SK-N-SH treated with all-trans-retinoic acid at 6 μM for 48 hours (cell line): ENCODE measurements around the gene SMAD4.

Source experiments
- ATAC-seq: fragments of 200-7000 bp; cut with Tn5 transposase; 3 replicates; pipeline ENCODE4 v1.9.1; 2020; ENCODE audit warnings: mild to moderate bottlenecking, moderate library complexity
- BACH2 ChIP-seq: fragments of 250-450 bp; sonication (Bioruptor Pico); IDR thresholded peaks from 2 replicates; pipeline ENCODE4 v1.9.0; 2021; ENCODE audit warnings: mild to moderate bottlenecking, borderline replicate concordance
- CREB5 ChIP-seq: fragments of 250-450 bp; sonication (Bioruptor Pico); IDR thresholded peaks from 2 replicates; pipeline ENCODE4 v1.5.1; 2020; ENCODE audit warnings: low read depth, mild to moderate bottlenecking, moderate library complexity
- CSDC2 ChIP-seq: fragments of 250-450 bp; sonication (Bioruptor Pico); IDR thresholded peaks from 2 replicates; pipeline ENCODE4 v1.5.0; 2020; ENCODE audit warnings: mild to moderate bottlenecking, moderate library complexity
- CSRNP3 ChIP-seq: fragments of 250-450 bp; sonication (Bioruptor Pico); IDR thresholded peaks from 2 replicates; pipeline ENCODE4 v1.5.1; 2021; ENCODE audit warnings: mild to moderate bottlenecking, moderate library complexity
- ESRRG ChIP-seq: fragments of 250-450 bp; sonication (Bioruptor Pico); IDR thresholded peaks from 2 replicates; pipeline ENCODE4 v1.6.1; 2021; ENCODE audit warnings: mild to moderate bottlenecking
- GLIS3 ChIP-seq: fragments of 250-450 bp; sonication (Bioruptor Pico); IDR thresholded peaks from 2 replicates; pipeline ENCODE4 v1.5.0; 2020; ENCODE audit warnings: mild to moderate bottlenecking, moderate library complexity
- PATZ1 ChIP-seq: fragments of 250-450 bp; sonication (Bioruptor Pico); IDR thresholded peaks from 2 replicates; pipeline ENCODE4 v1.8.0; 2020; ENCODE audit warnings: mild to moderate bottlenecking, moderate library complexity, borderline replicate concordance
- POU6F1 ChIP-seq: fragments of 250-450 bp; sonication (Bioruptor Pico); IDR thresholded peaks from 2 replicates; pipeline ENCODE4 v1.8.0; 2021; ENCODE audit warnings: low read depth, mild to moderate bottlenecking, moderate library complexity, borderline replicate concordance
- PPARA ChIP-seq: fragments of 250-450 bp; sonication (Bioruptor Pico); IDR thresholded peaks from 2 replicates; pipeline ENCODE4 v1.5.0; 2020; ENCODE audit warnings: mild to moderate bottlenecking, borderline replicate concordance
- RARB ChIP-seq: fragments of 250-450 bp; sonication (Bioruptor Pico); IDR thresholded peaks from 2 replicates; pipeline ENCODE4 v1.8.0; 2021; ENCODE audit warnings: mild to moderate bottlenecking, moderate library complexity
- SNAI2 ChIP-seq: fragments of 250-450 bp; sonication (Bioruptor Pico); IDR thresholded peaks from 2 replicates; pipeline ENCODE4 v1.5.0; 2020; ENCODE audit warnings: mild to moderate bottlenecking, moderate library complexity
- TCF4 ChIP-seq: fragments of 250-450 bp; sonication (Bioruptor Pico); IDR thresholded peaks from 2 replicates; pipeline ENCODE4 v1.8.0; 2021; ENCODE audit warnings: mild to moderate bottlenecking, moderate library complexity, borderline replicate concordance
- TOX ChIP-seq: fragments of 250-450 bp; sonication (Bioruptor Pico); IDR thresholded peaks from 2 replicates; pipeline ENCODE4 v1.8.0; 2021; ENCODE audit warnings: mild to moderate bottlenecking, moderate library complexity, borderline replicate concordance
- TSHZ2 ChIP-seq: fragments of 250-450 bp; sonication (Bioruptor Pico); IDR thresholded peaks from 2 replicates; pipeline ENCODE4 v1.5.0; 2020; ENCODE audit warnings: mild to moderate bottlenecking, moderate library complexity
- ZC3H10 ChIP-seq: fragments of 250-450 bp; sonication (Bioruptor Pico); IDR thresholded peaks from 2 replicates; pipeline ENCODE4 v1.5.1; 2021; ENCODE audit warnings: mild to moderate bottlenecking, moderate library complexity
- ZFP3 ChIP-seq: fragments of 250-450 bp; sonication (Bioruptor Pico); IDR thresholded peaks from 2 replicates; pipeline ENCODE4 v1.5.0; 2020; ENCODE audit warnings: mild to moderate bottlenecking, moderate library complexity
- ZFP30 ChIP-seq: fragments of 450-650 bp; formaldehyde crosslinking; IDR thresholded peaks from 2 replicates; pipeline ENCODE4 v1.5.0; 2022; ENCODE audit warnings: mild to moderate bottlenecking, moderate library complexity
- ZNF565 ChIP-seq: fragments of 450-650 bp; formaldehyde crosslinking; conservative IDR thresholded peaks from 2 replicates; pipeline ENCODE4 v1.5.0; 2020; ENCODE audit warnings: low read depth, mild to moderate bottlenecking, moderate library complexity
- ZNF70 ChIP-seq: fragments of 450-650 bp; formaldehyde crosslinking; IDR thresholded peaks from 2 replicates; pipeline ENCODE4 v1.5.0; 2020; ENCODE audit warnings: mild to moderate bottlenecking, moderate library complexity
- ZNF8 ChIP-seq: fragments of 450-650 bp; formaldehyde crosslinking; IDR thresholded peaks from 2 replicates; pipeline ENCODE4 v1.5.0; 2020; ENCODE audit warnings: mild to moderate bottlenecking, moderate library complexity

SMAD4 gene

GRCh38 chr18:51020536-51020935 is 9.5 kb upstream of the SMAD4 start:
- ATAC-seq: no peak
- no peak for TF ChIP-seq POU6F1
- TF ChIP-seq GLIS3 (CRISPR knock-in tag): no peak
- no peak for TF ChIP-seq BACH2 (CRISPR knock-in tag)
- no peak for TF ChIP-seq ESRRG
- TF ChIP-seq ZNF8 (CRISPR knock-in tag): no peak
- no peak for TF ChIP-seq TCF4 (CRISPR knock-in tag)
- TF ChIP-seq PPARA (CRISPR knock-in tag): no peak
- TF ChIP-seq SNAI2 (CRISPR knock-in tag): no peak
- no peak for TF ChIP-seq CSDC2 (CRISPR knock-in tag)
- TF ChIP-seq RARB (CRISPR knock-in tag): no peak
- TF ChIP-seq CREB5 (CRISPR knock-in tag): no peak
- no peak for TF ChIP-seq CSRNP3
- TF ChIP-seq ZC3H10 (CRISPR knock-in tag): no peak
- TF ChIP-seq TSHZ2 (CRISPR knock-in tag): no peak
- no peak for TF ChIP-seq ZFP3 (CRISPR knock-in tag)
- no peak for TF ChIP-seq PATZ1
- no peak for TF ChIP-seq ZNF70 (CRISPR knock-in tag)
- TF ChIP-seq ZNF565 (CRISPR knock-in tag): no peak
- no peak for TF ChIP-seq ZFP30 (CRISPR knock-in tag)

GRCh38 chr18:51021226-51021965 is 8.6 kb upstream of the SMAD4 start:
- TF ChIP-seq GLIS3 (CRISPR knock-in tag): no peak
- TF ChIP-seq PATZ1: no peak
- TF ChIP-seq CSDC2 (CRISPR knock-in tag): no peak
- no peak for TF ChIP-seq SNAI2 (CRISPR knock-in tag)
- no peak for TF ChIP-seq POU6F1
- no peak for TF ChIP-seq CSRNP3
- TF ChIP-seq TOX: no peak
- TF ChIP-seq RARB (CRISPR knock-in tag): no peak
- TF ChIP-seq BACH2 (CRISPR knock-in tag): no peak
- TF ChIP-seq ZNF565 (CRISPR knock-in tag): no peak
- no peak for TF ChIP-seq CREB5 (CRISPR knock-in tag)
- TF ChIP-seq, all 23 proteins: peak for 0
- ATAC-seq: no peak
